Osteocyte (in vitro differentiated cells): ENCODE data around the gene ADAMTS13. TPM values are rescaled to one million over a fixed set of nuclear protein-coding genes. Genes with fewer than 3 reads are reported as not detected.

Experiments
- DNase-seq: peaks from one replicate; pipeline ENCODE4 v3.0.0; 2021; ENCODE audit warnings: mixed read lengths; ENCODE audit not compliant: unreplicated experiment; ENCODE audit errors: extremely low spot score
- H3K27ac Mint-ChIP-seq: one replicate; pipeline ENCODE4 v1.8.0; 2021; ENCODE audit warnings: mild to moderate bottlenecking, mixed read lengths; ENCODE audit not compliant: unreplicated experiment
- H3K27me3 Mint-ChIP-seq: one replicate; pipeline ENCODE4 v1.8.0; 2021; ENCODE audit warnings: mixed read lengths; ENCODE audit not compliant: unreplicated experiment
- H3K36me3 Mint-ChIP-seq: one replicate; pipeline ENCODE4 v1.8.0; 2021; ENCODE audit warnings: mixed read lengths; ENCODE audit not compliant: unreplicated experiment
- H3K4me1 Mint-ChIP-seq: one replicate; pipeline ENCODE4 v1.8.0; 2021; ENCODE audit warnings: mixed read lengths; ENCODE audit not compliant: unreplicated experiment
- H3K4me3 Mint-ChIP-seq: one replicate; pipeline ENCODE4 v1.8.0; 2021; ENCODE audit warnings: mild to moderate bottlenecking, moderate library complexity, mixed read lengths; ENCODE audit not compliant: unreplicated experiment
- H3K9me3 Mint-ChIP-seq: one replicate; pipeline ENCODE4 v1.8.0; 2021; ENCODE audit warnings: mixed read lengths; ENCODE audit not compliant: unreplicated experiment
- total RNA-seq: library from RNA; stranded (reverse); gene quantifications from 2 replicates; pipeline ENCODE4 v1.2.1, GENCODE V29; 2021
- TF ChIP-seq, protein P1 (sequence below): fragments of 200-600 bp; sonication (generic); IDR thresholded peaks from 2 replicates; pipeline ENCODE4 v1.5.0; 2021; ENCODE audit warnings: antibody characterized with exemption, mild to moderate bottlenecking, moderate library complexity

ADAMTS13 gene
- total RNA-seq, 1 donor from 2014 or later: 8.8 TPM

GRCh38 chr9:133426011-133426410, 3.8 kb downstream of the ADAMTS13 start:
- TF ChIP-seq, protein P1, sequence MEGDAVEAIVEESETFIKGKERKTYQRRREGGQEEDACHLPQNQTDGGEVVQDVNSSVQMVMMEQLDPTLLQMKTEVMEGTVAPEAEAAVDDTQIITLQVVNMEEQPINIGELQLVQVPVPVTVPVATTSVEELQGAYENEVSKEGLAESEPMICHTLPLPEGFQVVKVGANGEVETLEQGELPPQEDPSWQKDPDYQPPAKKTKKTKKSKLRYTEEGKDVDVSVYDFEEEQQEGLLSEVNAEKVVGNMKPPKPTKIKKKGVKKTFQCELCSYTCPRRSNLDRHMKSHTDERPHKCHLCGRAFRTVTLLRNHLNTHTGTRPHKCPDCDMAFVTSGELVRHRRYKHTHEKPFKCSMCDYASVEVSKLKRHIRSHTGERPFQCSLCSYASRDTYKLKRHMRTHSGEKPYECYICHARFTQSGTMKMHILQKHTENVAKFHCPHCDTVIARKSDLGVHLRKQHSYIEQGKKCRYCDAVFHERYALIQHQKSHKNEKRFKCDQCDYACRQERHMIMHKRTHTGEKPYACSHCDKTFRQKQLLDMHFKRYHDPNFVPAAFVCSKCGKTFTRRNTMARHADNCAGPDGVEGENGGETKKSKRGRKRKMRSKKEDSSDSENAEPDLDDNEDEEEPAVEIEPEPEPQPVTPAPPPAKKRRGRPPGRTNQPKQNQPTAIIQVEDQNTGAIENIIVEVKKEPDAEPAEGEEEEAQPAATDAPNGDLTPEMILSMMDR: no peak
- peaks cover 15% of the 10 kb centered on the region for H3K27me3 Mint-ChIP-seq

GRCh38 chr9:133427658-133428348, 5.6 kb downstream of the ADAMTS13 start:
- Mint-ChIP-seq H3K4me3 (peak overlapping the region; percentile 39), H3K27ac (no peak overlapping the region), H3K36me3 (peaks cover 5% of the 10 kb centered on the region), H3K27me3 (peaks cover 15% of the 10 kb centered on the region), H3K9me3 (no peaks in the 10 kb centered on the region), H3K4me1 (peaks cover 3% of the 10 kb centered on the region)
- TF ChIP-seq, protein P1: no peak
- DNase-seq: no peak

More at GRCh38 chr9:133426011-133426410, 3.8 kb downstream of the ADAMTS13 start:
- no peak for DNase-seq
- peaks cover 5% of the 10 kb centered on the region for H3K36me3 Mint-ChIP-seq
- no peaks in the 10 kb centered on the region for H3K9me3 Mint-ChIP-seq
- no peak overlapping the region for H3K27ac Mint-ChIP-seq
- H3K4me3 Mint-ChIP-seq: no peak overlapping the region
- peaks cover 3% of the 10 kb centered on the region for H3K4me1 Mint-ChIP-seq

DNA sequence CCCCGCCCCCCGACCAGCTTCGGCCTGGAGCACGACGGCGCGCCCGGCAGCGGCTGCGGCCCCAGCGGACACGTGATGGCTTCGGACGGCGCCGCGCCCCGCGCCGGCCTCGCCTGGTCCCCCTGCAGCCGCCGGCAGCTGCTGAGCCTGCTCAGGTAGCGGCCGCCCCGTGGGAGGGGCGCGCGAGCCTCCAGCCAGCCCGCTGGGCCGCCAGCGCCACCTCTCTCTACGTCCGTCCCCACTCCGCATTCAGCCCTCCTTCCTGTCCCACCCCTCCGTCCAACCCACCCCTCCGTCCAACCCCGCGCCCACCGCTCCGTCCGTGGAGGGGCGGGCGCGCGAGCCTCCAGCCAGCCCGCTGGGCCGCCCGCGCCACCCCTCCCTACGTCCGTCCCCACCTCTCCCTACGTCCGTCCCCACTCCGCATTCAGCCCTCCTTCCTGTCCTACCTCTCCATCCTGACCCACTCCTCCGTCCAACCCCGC, 6.5 kb downstream of the ADAMTS13 start:
- H3K9me3 Mint-ChIP-seq: no peaks in the 10 kb centered on the region

DNA sequence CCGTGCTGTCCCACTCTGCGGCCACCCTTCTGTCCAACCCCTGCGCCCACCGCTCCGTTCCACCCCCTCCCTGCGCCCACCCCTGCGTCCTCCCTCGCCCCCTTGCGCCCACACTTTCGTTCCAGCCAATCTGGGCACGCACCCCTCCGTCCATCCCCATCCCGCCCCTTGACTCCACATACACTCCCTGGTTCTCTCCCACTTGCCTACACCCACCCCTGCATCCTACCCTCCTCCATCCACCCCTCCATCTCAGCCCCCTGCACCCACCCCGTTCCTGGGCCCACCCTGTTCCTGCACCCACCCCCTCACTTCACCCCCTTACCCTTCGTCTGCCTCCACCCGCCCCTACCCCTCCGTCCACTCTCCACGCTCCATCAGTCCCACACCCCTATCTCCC, 7.0 kb downstream of the ADAMTS13 start:
- peaks cover 15% of the 10 kb centered on the region for H3K27me3 Mint-ChIP-seq
- DNase-seq: no peak
- TF ChIP-seq, protein P1: no peak
- no peak overlapping the region for H3K27ac Mint-ChIP-seq
- H3K4me1 Mint-ChIP-seq: peaks cover 3% of the 10 kb centered on the region
- H3K36me3 Mint-ChIP-seq: peaks cover 5% of the 10 kb centered on the region
- H3K4me3 Mint-ChIP-seq: no peak overlapping the region
- no peaks in the 10 kb centered on the region for H3K9me3 Mint-ChIP-seq

More for the DNA sequence above, 6.5 kb downstream of the ADAMTS13 start:
- Mint-ChIP-seq H3K27ac (no peak overlapping the region), H3K27me3 (peaks cover 15% of the 10 kb centered on the region), H3K36me3 (peaks cover 5% of the 10 kb centered on the region), H3K4me1 (peaks cover 3% of the 10 kb centered on the region), H3K4me3 (no peak overlapping the region)
- no peak for DNase-seq
- TF ChIP-seq, protein P1: no peak

- Mint-ChIP-seq H3K36me3 (peaks cover 5% of the 10 kb centered on the region), H3K9me3 (no peaks in the 10 kb centered on the region), H3K27me3 (peaks cover 15% of the 10 kb centered on the region), H3K4me1 (peaks cover 3% of the 10 kb centered on the region), H3K4me3 (no peak overlapping the region), H3K27ac (no peak overlapping the region)
- DNase-seq: no peak
- TF ChIP-seq, protein P1: peak; percentile 46
Measured at GRCh38 chr9:133429641-133430161, 7.5 kb downstream of the ADAMTS13 start.
